IMR-90 (cell line): ENCODE data around the gene ROBO1. TPM values are rescaled to one million over a fixed set of nuclear protein-coding genes. Genes with fewer than 3 reads are reported as not detected.

Experiments
- ATAC-seq: fragments of 200-7000 bp; cut with Tn5 transposase; 2 replicates; pipeline ENCODE4 v1.9.1; 2020; ENCODE audit warnings: low read depth, mild to moderate bottlenecking, moderate library complexity
- BruUV-seq: library from RNA; stranded (reverse); fragments of 400-500 nt; replicated peaks from 2 replicates; lab custom pipeline; 2021; lab: Mats Ljungman, UMichigan
- CTCF ChIA-PET: fragments of 300-600 bp; formaldehyde crosslinking; extraction: SDS; loops from one replicate; lab custom pipeline; 2021; ENCODE audit warnings: antibody characterized with exemption; lab: Yijun Ruan, JAX
- POLR2A ChIA-PET: fragments of 300-600 bp; sonication (Branson Sonifier 250); formaldehyde crosslinking; loops from one replicate; lab custom pipeline; 2022; ENCODE audit warnings: antibody characterized with exemption; ENCODE audit not compliant: unreplicated experiment; lab: Charles Lee
- DNase-seq: peaks from one replicate; pipeline ENCODE4 v3.0.0; 2013
- H2AFZ ChIP-seq: replicated peaks from 2 replicates; pipeline ENCODE3; 2013; ENCODE audit warnings: low read length, mild to moderate bottlenecking; ENCODE audit not compliant: poor library complexity
- H2AK5ac ChIP-seq: 2 replicates; pipeline ENCODE4 v1.6.1; 2013; ENCODE audit warnings: low read depth, low read length, inconsistent platforms
- H2AK9ac ChIP-seq: replicated peaks from 2 replicates; pipeline ENCODE3; 2013; ENCODE audit warnings: mild to moderate bottlenecking, low read depth, low read length, moderate library complexity; ENCODE audit not compliant: poor library complexity
- H2BK120ac ChIP-seq: 2 replicates; pipeline ENCODE4 v1.6.1; 2013; ENCODE audit warnings: low read depth, low read length, inconsistent platforms
- H2BK15ac ChIP-seq: 3 replicates; pipeline ENCODE4 v1.6.1; 2013; ENCODE audit warnings: low read depth, low read length, inconsistent platforms
- H2BK20ac ChIP-seq: 2 replicates; pipeline ENCODE4 v1.6.1; 2013; ENCODE audit warnings: low read depth, mild to moderate bottlenecking, inconsistent platforms, low read length, moderate library complexity
- H2BK5ac ChIP-seq: 2 replicates; pipeline ENCODE4 v1.6.1; 2013; ENCODE audit warnings: mild to moderate bottlenecking, low read depth, low read length, inconsistent platforms; ENCODE audit not compliant: poor library complexity, severe bottlenecking
- H3K14ac ChIP-seq: replicated peaks from 2 replicates; pipeline ENCODE4 v1.6.1; 2013; ENCODE audit warnings: low read depth, low read length, inconsistent platforms
- H3K18ac ChIP-seq: 2 replicates; pipeline ENCODE4 v1.6.1; 2013; ENCODE audit warnings: low read depth, low read length, control low read depth
- H3K23ac ChIP-seq: 2 replicates; pipeline ENCODE4 v1.6.1; 2013; ENCODE audit warnings: low read depth, low read length, inconsistent platforms
- H3K27ac ChIP-seq: 2 replicates; pipeline ENCODE4 v1.5.1; 2013; ENCODE audit warnings: mild to moderate bottlenecking, control low read depth, low read length; ENCODE audit not compliant: insufficient read depth
- H3K27me3 ChIP-seq: 2 replicates; pipeline ENCODE4 v1.6.1; 2013; ENCODE audit warnings: low read length; ENCODE audit not compliant: control insufficient read depth, insufficient read depth
- H3K36me3 ChIP-seq: 2 replicates; pipeline ENCODE4 v1.6.1; 2013; ENCODE audit warnings: low read length, mixed read lengths; ENCODE audit not compliant: control insufficient read depth, insufficient read depth
- H3K4ac ChIP-seq: 2 replicates; pipeline ENCODE4 v1.6.1; 2013; ENCODE audit warnings: low read depth, low read length, inconsistent platforms
- H3K4me1 ChIP-seq: 2 replicates; pipeline ENCODE4 v1.6.1; 2013; ENCODE audit warnings: low read length, mixed read lengths; ENCODE audit not compliant: control insufficient read depth, insufficient read depth
- H3K4me2 ChIP-seq: 2 replicates; pipeline ENCODE4 v1.6.1; 2013; ENCODE audit warnings: low read depth, mild to moderate bottlenecking, control low read depth, low read length, moderate library complexity
- H3K4me3 ChIP-seq: 2 replicates; pipeline ENCODE4 v1.5.1; 2013; ENCODE audit warnings: low read depth, mild to moderate bottlenecking, control low read depth, low read length, moderate library complexity; ENCODE audit not compliant: insufficient read depth
- H3K56ac ChIP-seq: 2 replicates; pipeline ENCODE4 v1.6.1; 2013; ENCODE audit warnings: low read length, inconsistent platforms; ENCODE audit not compliant: insufficient read depth; ENCODE audit errors: extremely low read depth
- H3K79me1 ChIP-seq, 2 experiments: 2 replicates each; pipeline ENCODE4 v1.6.1; 2013; ENCODE audit warnings: low read length in 2 of 2, inconsistent platforms in 1 of 2, low read depth in 1 of 2
- H3K9ac ChIP-seq: 2 replicates; pipeline ENCODE4 v1.6.1; 2013; ENCODE audit warnings: low read depth, low read length, control low read depth
- H3K9me1 ChIP-seq: 2 replicates; pipeline ENCODE4 v1.6.1; 2013; ENCODE audit warnings: low read length, inconsistent platforms; ENCODE audit not compliant: insufficient read depth
- H3K9me3 ChIP-seq: 2 replicates; pipeline ENCODE4 v1.6.1; 2013; ENCODE audit warnings: low read length; ENCODE audit not compliant: control insufficient read depth, insufficient read depth
- H4K20me1 ChIP-seq: 2 replicates; pipeline ENCODE4 v1.6.1; 2013; ENCODE audit warnings: low read length, inconsistent platforms; ENCODE audit not compliant: insufficient read depth
- H4K5ac ChIP-seq: 2 replicates; pipeline ENCODE4 v1.6.1; 2013; ENCODE audit warnings: mild to moderate bottlenecking, low read depth, low read length, control low read depth
- H4K8ac ChIP-seq, 2 experiments: 2 replicates each; pipeline ENCODE4 v1.6.1; 2013; ENCODE audit warnings: low read depth in 2 of 2, low read length in 2 of 2, control low read depth in 1 of 2, inconsistent platforms in 1 of 2
- H4K91ac ChIP-seq: 2 replicates; pipeline ENCODE4 v1.6.1; 2013; ENCODE audit warnings: low read depth, low read length, inconsistent platforms; ENCODE audit not compliant: insufficient read depth
- CHD1 ChIP-seq: IDR thresholded peaks from 2 replicates; pipeline ENCODE4 v1.6.1; 2012; ENCODE audit warnings: low read depth, low read length, improper control_type of control experiment
- ELK1 ChIP-seq: fragments of 150-350 bp; IDR thresholded peaks from 2 replicates; pipeline ENCODE4 v1.6.1; 2016; ENCODE audit warnings: low read depth, mild to moderate bottlenecking, low read length, moderate library complexity, borderline replicate concordance
- FOS ChIP-seq: fragments of 150-350 bp; IDR thresholded peaks from 2 replicates; pipeline ENCODE4 v1.6.1; 2016; ENCODE audit warnings: low read depth, low read length
- NFE2L2 ChIP-seq: fragments of 150-350 bp; IDR thresholded peaks from 2 replicates; pipeline ENCODE4 v1.6.1; 2016; ENCODE audit warnings: low read depth, mild to moderate bottlenecking, low read length
- POLR2A ChIP-seq: IDR thresholded peaks from 2 replicates; pipeline ENCODE4 v1.6.1; 2012; ENCODE audit warnings: mild to moderate bottlenecking, low read depth, low read length
- RAD21 ChIP-seq: IDR thresholded peaks from 2 replicates; pipeline ENCODE4 v1.6.1; 2012; ENCODE audit warnings: low read length, improper control_type of control experiment
- USF2 ChIP-seq: fragments of 150-350 bp; IDR thresholded peaks from 2 replicates; pipeline ENCODE4 v1.6.1; 2017; ENCODE audit warnings: mild to moderate bottlenecking, antibody characterized with exemption, low read length, low read depth
- WGBS, 2 experiments: methylation state at CpG; one replicate each; pipeline versions ENCODE4 v1.1.5 to v1.1.7; 2013; ENCODE audit warnings: missing lambda C conversion rate in 2 of 2; ENCODE audit not compliant: insufficient read length in 1 of 2; ENCODE audit errors: extremely low coverage in 2 of 2; 5-methylcytosine and 5-hydroxymethylcytosine counted together
- dilution Hi-C: fragments of 300-500 bp; cut with HindIII; formaldehyde crosslinking; loops from one replicate; pipeline ENCODE4 v1.14.3; 2018; ENCODE audit warnings: low sequenced_read_pairs; ENCODE audit not compliant: unreplicated experiment
- in situ Hi-C: fragments of 300-500 bp; cut with MboI; formaldehyde crosslinking; loops from 3 replicates; pipeline ENCODE4 v1.14.3; 2019; ENCODE audit warnings: low sequenced_read_pairs, inconsistent platforms, mixed read lengths
- intact Hi-C: fragments of 100-400 bp; cut with micrococcal nuclease; formaldehyde crosslinking; loops from 2 replicates; pipeline ENCODE4 v1.10.0; 2022
- polyA plus RNA-seq, 3 experiments: library from polyadenylated mRNA; depleted of rRNA; stranded (reverse); fragments of >200 nt; gene quantifications; 2 replicates each; pipeline ENCODE4 v1.2.3, GENCODE V29; 2012; ENCODE audit warnings: low replicate concordance in 1 of 3
- total RNA-seq: library from RNA; depleted of rRNA; stranded (reverse); fragments of >200 nt; gene quantifications from 2 replicates; pipeline ENCODE4 v1.2.3, GENCODE V29; 2012

ROBO1 gene
- total and polyA plus RNA-seq, 2 of the 4 experiments (the other 2 are of a cell fraction) = 24.1 to 53.9 TPM

GRCh38 chr3:79067734-79068133, 700.1 kb downstream of the ROBO1 start:
- Histone ChIP-seq H2BK20ac (no peak overlapping the region), H4K20me1 (no peaks in the 10 kb centered on the region), H3K4me3 (no peak overlapping the region), H2BK120ac (no peak overlapping the region), H2AK9ac (no peak overlapping the region), H3K27me3 (no peaks in the 10 kb centered on the region), H4K8ac (no peak overlapping the region), H3K9me1 (no peaks in the 10 kb centered on the region), H3K9me3 (no peaks in the 10 kb centered on the region), H3K18ac (no peak overlapping the region), H3K14ac (no peak overlapping the region), H3K27ac (no peak overlapping the region), H3K79me1 (no peaks in the 10 kb centered on the region), H4K5ac (no peak overlapping the region), H3K36me3 (no peaks in the 10 kb centered on the region), H3K4ac (no peak overlapping the region), H3K56ac (no peak overlapping the region), H2BK5ac (no peak overlapping the region), H4K91ac (no peak overlapping the region), H3K9ac (no peak overlapping the region), H2AK5ac (no peak overlapping the region), H2AFZ (no peak overlapping the region), H3K23ac (no peak overlapping the region), H3K4me2 (no peak overlapping the region), H3K4me1 (no peaks in the 10 kb centered on the region), H2BK15ac (no peak overlapping the region)
- dilution Hi-C loops = no loop called here
- no peak for ATAC-seq
- CTCF ChIA-PET = no interaction called here
- BruUV-seq = no TSS peak
- WGBS, 2 experiments = no CpG with 5 or more reads among the region's 1 CpG
- no peak for DNase-seq
- in situ Hi-C loops = no loop called here
- TF ChIP-seq CHD1 (no peak), NFE2L2 (no peak), RAD21 (no peak), POLR2A (no peak), USF2 (no peak), ELK1 (no peak), FOS (no peak)
- POLR2A ChIA-PET = no interaction called here
- intact Hi-C loops = no loop called here
